Nephron (organoid): Measurements from ENCODE around the gene DHCR7.

Source experiments
- H3K27ac Mint-ChIP-seq, 3 experiments: 2 replicates each; pipeline ENCODE4 v1.8.0; 2020; ENCODE audit warnings: mixed read lengths in 3 of 3, mild to moderate bottlenecking in 2 of 3, moderate library complexity in 1 of 3
- H3K27me3 Mint-ChIP-seq: 2 replicates; pipeline ENCODE4 v1.8.0; 2021; ENCODE audit warnings: low read depth, mild to moderate bottlenecking, moderate library complexity, mixed read lengths
- H3K36me3 Mint-ChIP-seq: 2 replicates; pipeline ENCODE4 v1.8.0; 2020; ENCODE audit warnings: low read depth, mixed read lengths
- H3K4me1 Mint-ChIP-seq: 2 replicates; pipeline ENCODE4 v1.8.0; 2020; ENCODE audit warnings: mixed read lengths
- H3K4me3 Mint-ChIP-seq, 3 experiments: 2 replicates each; pipeline ENCODE4 v1.8.0; 2020; ENCODE audit warnings: mild to moderate bottlenecking in 3 of 3, mixed read lengths in 3 of 3, moderate library complexity in 2 of 3
- H3K9me3 Mint-ChIP-seq: 2 replicates; pipeline ENCODE4 v1.8.0; 2020; ENCODE audit warnings: mixed read lengths
- TF ChIP-seq, protein P1 (sequence below), 3 experiments: fragments of 200-600 bp; sonication (generic); IDR thresholded peaks; one replicate each; pipeline ENCODE4 v1.5.0; 2021; ENCODE audit warnings: antibody characterized with exemption in 3 of 3; ENCODE audit not compliant: unreplicated experiment in 3 of 3

The DHCR7 gene

DNA sequence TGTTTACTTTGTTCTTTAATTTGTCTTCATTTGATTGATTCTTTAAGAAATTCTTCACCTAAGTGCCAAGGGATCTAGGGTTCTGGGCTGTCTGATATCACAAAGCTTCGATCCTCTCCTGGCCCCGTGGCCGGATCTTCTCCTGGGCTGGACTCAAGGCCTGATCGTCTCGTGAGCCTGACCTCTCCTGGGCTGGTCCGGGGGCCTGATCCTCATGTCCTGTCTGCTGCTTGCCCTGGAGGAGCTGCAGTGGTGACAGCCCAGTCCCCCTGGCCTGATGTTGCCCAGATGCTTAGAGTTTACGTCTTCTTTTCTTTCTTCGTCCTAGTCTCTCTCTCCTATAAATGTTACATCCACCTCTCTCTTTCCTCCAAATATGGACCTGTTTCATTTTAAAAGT, 8.1 kb upstream of the DHCR7 start:
- no peak overlapping the region for H3K27ac Mint-ChIP-seq
- peaks cover 30% of the 10 kb centered on the region for H3K36me3 Mint-ChIP-seq
- H3K4me3 Mint-ChIP-seq = peak overlapping the region; percentile 12 to 69 (median 58)
- H3K9me3 Mint-ChIP-seq = no peaks in the 10 kb centered on the region
- H3K4me1 Mint-ChIP-seq = peaks cover 16% of the 10 kb centered on the region
- TF ChIP-seq, protein P1, sequence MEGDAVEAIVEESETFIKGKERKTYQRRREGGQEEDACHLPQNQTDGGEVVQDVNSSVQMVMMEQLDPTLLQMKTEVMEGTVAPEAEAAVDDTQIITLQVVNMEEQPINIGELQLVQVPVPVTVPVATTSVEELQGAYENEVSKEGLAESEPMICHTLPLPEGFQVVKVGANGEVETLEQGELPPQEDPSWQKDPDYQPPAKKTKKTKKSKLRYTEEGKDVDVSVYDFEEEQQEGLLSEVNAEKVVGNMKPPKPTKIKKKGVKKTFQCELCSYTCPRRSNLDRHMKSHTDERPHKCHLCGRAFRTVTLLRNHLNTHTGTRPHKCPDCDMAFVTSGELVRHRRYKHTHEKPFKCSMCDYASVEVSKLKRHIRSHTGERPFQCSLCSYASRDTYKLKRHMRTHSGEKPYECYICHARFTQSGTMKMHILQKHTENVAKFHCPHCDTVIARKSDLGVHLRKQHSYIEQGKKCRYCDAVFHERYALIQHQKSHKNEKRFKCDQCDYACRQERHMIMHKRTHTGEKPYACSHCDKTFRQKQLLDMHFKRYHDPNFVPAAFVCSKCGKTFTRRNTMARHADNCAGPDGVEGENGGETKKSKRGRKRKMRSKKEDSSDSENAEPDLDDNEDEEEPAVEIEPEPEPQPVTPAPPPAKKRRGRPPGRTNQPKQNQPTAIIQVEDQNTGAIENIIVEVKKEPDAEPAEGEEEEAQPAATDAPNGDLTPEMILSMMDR (IDR thresholded peaks at IDR 0.05; ENCODE audit: unreplicated experiment in 3 of 3) = no peak
- no peaks in the 10 kb centered on the region for H3K27me3 Mint-ChIP-seq

DNA sequence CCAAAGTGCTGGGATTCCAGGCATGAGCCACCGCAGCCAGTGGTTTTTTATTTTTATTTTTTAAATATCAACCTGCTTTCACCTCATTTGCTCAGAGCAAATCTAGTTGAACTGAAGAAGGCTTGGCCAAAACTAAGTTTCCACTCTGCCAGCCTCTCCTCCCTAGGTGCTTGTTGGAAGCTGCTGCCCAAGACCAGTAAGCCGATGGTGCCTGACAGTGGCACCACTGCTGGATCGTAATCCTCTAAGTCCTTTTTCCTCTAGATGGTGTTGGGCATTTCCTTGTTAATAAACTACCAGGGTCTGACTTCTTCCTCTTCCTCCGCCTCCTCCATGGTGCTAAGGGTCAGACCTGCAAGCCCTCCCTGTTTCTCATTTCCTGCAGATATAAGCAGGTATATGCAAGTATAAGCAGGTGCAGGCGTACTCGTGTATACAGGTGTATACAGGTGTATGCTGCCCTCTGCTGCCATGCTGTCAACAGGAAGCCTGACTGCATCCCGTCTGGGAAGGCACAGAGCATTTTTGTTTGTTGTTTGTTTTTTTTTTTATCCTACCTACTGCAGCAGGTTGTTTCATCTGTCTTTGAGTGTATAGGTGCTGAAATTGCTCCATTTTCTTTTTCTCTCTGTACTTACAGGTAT, 6.4 kb upstream of the DHCR7 start:
- TF ChIP-seq, protein P1 (IDR thresholded peaks at IDR 0.05; ENCODE audit: unreplicated experiment in 3 of 3) = peak in 1 of 3 experiments; percentile 13
- Mint-ChIP-seq H3K27ac (peak overlapping the region in 1 of 3 experiments; percentile 18), H3K4me1 (peaks cover 29% of the 10 kb centered on the region), H3K4me3 (peak overlapping the region; percentile 79 to 86 (median 81)), H3K9me3 (no peaks in the 10 kb centered on the region), H3K27me3 (no peaks in the 10 kb centered on the region), H3K36me3 (peaks cover 19% of the 10 kb centered on the region)

DNA sequence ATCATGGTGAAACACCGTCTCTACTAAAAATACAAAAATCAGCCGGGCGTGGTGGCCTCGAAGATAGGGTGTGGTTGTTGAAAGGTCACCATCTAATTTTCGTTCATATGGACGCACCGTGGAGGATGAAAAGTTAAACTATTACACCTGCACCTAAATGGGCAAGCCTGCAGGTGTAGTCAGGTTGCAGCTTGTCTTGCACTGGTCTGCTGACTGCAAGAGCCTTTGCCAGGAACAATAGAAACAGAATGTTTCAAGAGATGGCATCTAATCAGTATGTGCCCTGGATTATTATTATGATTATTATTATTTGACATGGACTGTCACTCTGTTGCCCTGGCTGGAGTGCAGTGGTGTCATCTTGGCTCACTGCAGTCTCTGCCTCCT, 5.7 kb upstream of the DHCR7 start:
- Mint-ChIP-seq H3K4me1 (peaks cover 36% of the 10 kb centered on the region), H3K4me3 (peak overlapping the region; percentile 78 to 93 (median 91)), H3K9me3 (no peaks in the 10 kb centered on the region), H3K36me3 (peaks cover 17% of the 10 kb centered on the region), H3K27ac (no peak overlapping the region), H3K27me3 (no peaks in the 10 kb centered on the region)
- TF ChIP-seq, protein P1 (IDR thresholded peaks at IDR 0.05; ENCODE audit: unreplicated experiment in 3 of 3) = no peak

DNA sequence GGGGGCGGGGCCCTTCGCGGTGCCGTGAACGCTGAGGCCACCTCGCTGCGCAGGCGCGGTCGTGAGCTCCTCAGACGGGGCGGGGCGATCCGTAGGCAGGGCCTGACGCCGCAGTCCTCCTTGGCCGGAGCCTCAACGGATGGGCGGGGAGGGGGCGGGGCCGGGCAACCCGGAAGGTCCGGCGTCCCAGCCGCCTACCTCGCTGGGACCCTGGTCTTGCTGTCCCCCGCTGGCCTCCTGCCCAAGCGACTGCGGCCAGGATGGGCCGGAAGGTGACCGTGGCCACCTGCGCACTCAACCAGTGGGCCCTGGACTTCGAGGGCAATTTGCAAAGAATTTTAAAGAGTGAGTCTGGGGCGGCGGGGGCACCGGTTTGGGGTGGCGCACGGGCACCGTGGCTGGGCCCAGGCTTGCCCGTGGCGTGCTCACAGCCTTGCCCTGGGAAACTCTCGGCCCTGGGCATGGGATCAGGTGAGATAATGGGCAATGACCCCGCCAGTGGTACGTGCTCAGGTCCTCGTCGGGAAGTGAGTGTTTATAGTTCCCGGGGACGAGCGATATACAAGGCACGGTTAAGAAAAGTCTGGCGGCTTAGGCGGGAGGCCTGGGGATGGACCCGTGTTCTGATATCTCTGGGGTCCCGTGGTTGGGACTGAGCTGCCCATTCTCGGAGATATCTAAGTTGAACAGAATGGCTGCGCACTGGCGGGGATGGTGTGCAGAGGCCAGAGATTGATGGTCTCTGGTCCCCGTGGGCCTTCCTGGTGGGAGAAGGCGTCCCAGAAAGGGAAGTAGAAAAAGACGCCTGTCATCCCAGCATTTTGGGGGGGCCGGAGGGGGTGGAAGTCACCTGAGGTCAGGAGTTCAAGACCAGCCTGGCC, 5.1 kb upstream of the DHCR7 start, which contains the start of gene NADSYN1:
Gene NADSYN1 (plus strand): TSS at position 167 of the 881 bp plus-strand sequence. CDS start 94 bp downstream, at position 261.
- Mint-ChIP-seq H3K4me3 (peak within 1 kb of the TSS; percentile 78 to 93 (median 91)), H3K36me3 (peaks cover 17% of the 10 kb centered on the region), H3K27ac (peak within 1 kb of the TSS; percentile 4 to 34 (median 30)), H3K27me3 (no peaks in the 10 kb centered on the region), H3K9me3 (no peaks in the 10 kb centered on the region), H3K4me1 (peaks cover 36% of the 10 kb centered on the region)
- TF ChIP-seq, protein P1 (IDR thresholded peaks at IDR 0.05; ENCODE audit: unreplicated experiment in 3 of 3) = no peak

DNA sequence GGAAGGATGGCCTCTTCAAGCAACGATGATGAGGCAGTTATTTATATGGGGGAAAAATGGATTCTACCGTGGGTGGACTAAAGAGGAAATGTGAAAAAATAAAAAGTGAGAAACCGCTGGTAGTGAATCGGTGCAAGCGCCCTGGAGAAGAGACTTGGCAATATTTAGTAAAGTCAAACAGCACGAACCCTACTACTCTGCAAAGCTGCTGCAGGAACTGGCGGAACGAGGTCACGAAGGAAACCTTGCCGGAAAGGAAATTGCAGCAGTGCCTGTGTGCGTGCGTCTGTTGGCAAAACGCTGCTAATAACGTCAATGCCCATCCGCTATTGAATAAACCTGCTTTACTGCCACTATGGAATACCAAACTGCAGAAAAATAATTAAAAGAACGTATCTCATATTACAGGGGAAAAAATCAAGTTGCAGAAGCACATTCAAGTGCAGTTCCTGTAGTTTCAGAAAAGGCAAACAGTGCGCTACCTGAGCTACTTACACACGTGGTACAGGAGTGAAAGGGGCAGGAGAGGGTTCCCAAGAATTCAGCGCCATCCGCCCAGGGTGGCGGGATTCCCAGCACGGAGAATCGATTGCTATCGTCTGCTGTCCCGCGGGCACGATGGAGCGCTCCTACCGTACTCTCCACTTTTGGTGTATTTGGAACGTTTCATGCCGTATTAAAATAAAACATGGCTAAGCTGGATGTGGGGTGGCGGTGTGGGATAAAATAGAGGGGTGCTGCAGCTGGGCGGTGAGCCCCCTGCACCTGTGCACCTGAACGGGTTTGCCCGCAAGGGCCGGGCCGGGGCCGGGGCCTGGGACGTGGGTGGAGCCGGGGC, 4.2 kb upstream of the DHCR7 start:
- no peaks in the 10 kb centered on the region for H3K27me3 Mint-ChIP-seq
- peaks cover 10% of the 10 kb centered on the region for H3K36me3 Mint-ChIP-seq
- peak overlapping the region; percentile 78 to 93 (median 91) for H3K4me3 Mint-ChIP-seq
- TF ChIP-seq, protein P1 (IDR thresholded peaks at IDR 0.05; ENCODE audit: unreplicated experiment in 3 of 3) = no peak
- H3K27ac Mint-ChIP-seq = peak overlapping the region; percentile 4 to 34 (median 30)
- no peaks in the 10 kb centered on the region for H3K9me3 Mint-ChIP-seq
- H3K4me1 Mint-ChIP-seq = peaks cover 40% of the 10 kb centered on the region
